Endothelial cell (in vitro differentiated cells): ENCODE measurements around the gene SMURF1. TPM values are rescaled to one million over a fixed set of nuclear protein-coding genes. Genes with fewer than 3 reads are reported as not detected.

ENCODE experiments used
- DNase-seq: peaks from one replicate; pipeline ENCODE4 v3.0.0; 2021; ENCODE audit warnings: low spot score
- H3K27ac Mint-ChIP-seq: one replicate; pipeline ENCODE4 v1.8.0; 2021; ENCODE audit warnings: mixed read lengths, inconsistent platforms; ENCODE audit not compliant: unreplicated experiment
- H3K27me3 Mint-ChIP-seq: one replicate; pipeline ENCODE4 v1.8.0; 2021; ENCODE audit warnings: mild to moderate bottlenecking, moderate library complexity, mixed read lengths, inconsistent platforms; ENCODE audit not compliant: unreplicated experiment
- H3K36me3 Mint-ChIP-seq: one replicate; pipeline ENCODE4 v1.8.0; 2021; ENCODE audit warnings: mild to moderate bottlenecking, low read depth, mixed read lengths, inconsistent platforms; ENCODE audit not compliant: unreplicated experiment
- H3K4me1 Mint-ChIP-seq: one replicate; pipeline ENCODE4 v1.8.0; 2021; ENCODE audit warnings: mild to moderate bottlenecking, mixed read lengths, inconsistent platforms; ENCODE audit not compliant: unreplicated experiment
- H3K4me3 Mint-ChIP-seq: one replicate; pipeline ENCODE4 v1.8.0; 2021; ENCODE audit warnings: mild to moderate bottlenecking, mixed read lengths, inconsistent platforms; ENCODE audit not compliant: unreplicated experiment
- H3K9me3 Mint-ChIP-seq: one replicate; pipeline ENCODE4 v1.8.0; 2021; ENCODE audit warnings: mixed read lengths, inconsistent platforms; ENCODE audit not compliant: unreplicated experiment
- total RNA-seq: library from RNA; stranded (reverse); fragmentation: NEBNext Ultra II Directional; extraction: Animal tissue kit (Norgen Biotek cat#: 25700); gene quantifications from one replicate; pipeline ENCODE4 v1.2.1, GENCODE V29; 2021; ENCODE audit not compliant: unreplicated experiment
- TF ChIP-seq, protein P1 (sequence below): fragments of 200-600 bp; sonication (generic); IDR thresholded peaks from one replicate; pipeline ENCODE4 v1.5.0; 2021; ENCODE audit warnings: antibody characterized with exemption; ENCODE audit not compliant: unreplicated experiment

Gene SMURF1
- total RNA-seq, 1 donor from 2014 or later: 32.5 TPM

- peaks cover 46% of the 10 kb centered on the region for H3K36me3 Mint-ChIP-seq
- no peaks in the 10 kb centered on the region for H3K9me3 Mint-ChIP-seq
- TF ChIP-seq, protein P1, sequence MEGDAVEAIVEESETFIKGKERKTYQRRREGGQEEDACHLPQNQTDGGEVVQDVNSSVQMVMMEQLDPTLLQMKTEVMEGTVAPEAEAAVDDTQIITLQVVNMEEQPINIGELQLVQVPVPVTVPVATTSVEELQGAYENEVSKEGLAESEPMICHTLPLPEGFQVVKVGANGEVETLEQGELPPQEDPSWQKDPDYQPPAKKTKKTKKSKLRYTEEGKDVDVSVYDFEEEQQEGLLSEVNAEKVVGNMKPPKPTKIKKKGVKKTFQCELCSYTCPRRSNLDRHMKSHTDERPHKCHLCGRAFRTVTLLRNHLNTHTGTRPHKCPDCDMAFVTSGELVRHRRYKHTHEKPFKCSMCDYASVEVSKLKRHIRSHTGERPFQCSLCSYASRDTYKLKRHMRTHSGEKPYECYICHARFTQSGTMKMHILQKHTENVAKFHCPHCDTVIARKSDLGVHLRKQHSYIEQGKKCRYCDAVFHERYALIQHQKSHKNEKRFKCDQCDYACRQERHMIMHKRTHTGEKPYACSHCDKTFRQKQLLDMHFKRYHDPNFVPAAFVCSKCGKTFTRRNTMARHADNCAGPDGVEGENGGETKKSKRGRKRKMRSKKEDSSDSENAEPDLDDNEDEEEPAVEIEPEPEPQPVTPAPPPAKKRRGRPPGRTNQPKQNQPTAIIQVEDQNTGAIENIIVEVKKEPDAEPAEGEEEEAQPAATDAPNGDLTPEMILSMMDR: no peak
- H3K27ac Mint-ChIP-seq: no peak overlapping the region
- DNase-seq: no peak
- H3K27me3 Mint-ChIP-seq: peaks cover 4% of the 10 kb centered on the region
- no peaks in the 10 kb centered on the region for H3K4me1 Mint-ChIP-seq
- H3K4me3 Mint-ChIP-seq: no peak overlapping the region
Observed at GRCh38 chr7:98993024-98993897, 150.6 kb downstream of the SMURF1 start.

DNA sequence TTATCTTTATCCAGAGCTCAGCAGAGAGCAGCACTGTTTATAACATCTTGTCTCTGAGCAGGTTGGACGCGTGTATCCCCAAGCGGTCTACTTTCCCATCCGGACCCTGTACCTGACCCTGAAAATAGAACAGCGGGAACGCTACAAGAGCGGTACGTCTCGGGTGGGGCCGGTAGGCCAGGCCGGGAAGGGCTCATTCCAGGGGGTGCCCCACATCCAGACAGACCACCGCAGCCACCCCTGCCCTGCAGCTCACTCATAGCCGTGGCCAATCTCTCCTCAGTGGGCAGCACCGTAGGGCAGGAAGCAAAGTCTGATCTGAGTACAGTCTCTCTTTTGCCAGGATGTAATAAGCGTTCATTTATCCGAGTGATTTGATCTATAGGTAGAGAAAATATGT lies 151.8 kb downstream of the SMURF1 start:
- Mint-ChIP-seq H3K36me3 (peaks cover 58% of the 10 kb centered on the region), H3K27me3 (peaks cover 4% of the 10 kb centered on the region), H3K9me3 (no peaks in the 10 kb centered on the region), H3K27ac (no peak overlapping the region), H3K4me3 (peak overlapping the region; percentile 28), H3K4me1 (no peaks in the 10 kb centered on the region)
- TF ChIP-seq, protein P1: no peak
- DNase-seq: no peak

- peaks cover 62% of the 10 kb centered on the region for H3K36me3 Mint-ChIP-seq
Observed at GRCh38 chr7:98991141-98991540, 152.8 kb downstream of the SMURF1 start.

DNA sequence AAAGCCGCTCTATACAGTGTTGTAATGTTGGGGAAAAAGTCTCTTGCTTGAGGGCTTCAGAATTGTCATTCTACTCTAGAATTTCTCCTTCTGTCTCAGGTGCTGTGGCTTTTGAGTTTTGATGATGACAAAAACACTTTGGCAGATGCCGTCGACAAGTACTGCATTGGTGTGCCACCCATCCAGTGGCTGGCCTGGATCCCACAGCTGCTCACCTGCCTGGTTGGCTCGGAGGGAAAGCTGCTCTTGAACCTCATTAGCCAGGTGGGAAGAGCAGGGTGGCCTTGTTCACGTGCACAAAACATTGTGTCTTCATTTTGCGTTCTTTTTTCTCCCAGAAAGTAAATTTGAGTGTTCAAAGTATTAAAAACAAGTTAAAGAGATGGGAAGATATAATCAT lies 153.6 kb downstream of the SMURF1 start:
- no peaks in the 10 kb centered on the region for H3K4me1 Mint-ChIP-seq
- TF ChIP-seq, protein P1: no peak
- H3K27me3 Mint-ChIP-seq: no peaks in the 10 kb centered on the region
- no peak for DNase-seq
- no peak overlapping the region for H3K27ac Mint-ChIP-seq
- peaks cover 63% of the 10 kb centered on the region for H3K36me3 Mint-ChIP-seq
- no peaks in the 10 kb centered on the region for H3K9me3 Mint-ChIP-seq
- no peak overlapping the region for H3K4me3 Mint-ChIP-seq

More at GRCh38 chr7:98991141-98991540, 152.8 kb downstream of the SMURF1 start:
- TF ChIP-seq, protein P1: no peak
- Mint-ChIP-seq H3K4me3 (no peak overlapping the region), H3K4me1 (no peaks in the 10 kb centered on the region), H3K27me3 (peaks cover 4% of the 10 kb centered on the region), H3K27ac (no peak overlapping the region), H3K9me3 (no peaks in the 10 kb centered on the region)
- no peak for DNase-seq

- H3K27ac Mint-ChIP-seq: no peak overlapping the region
- peaks cover 67% of the 10 kb centered on the region for H3K36me3 Mint-ChIP-seq
- TF ChIP-seq, protein P1: no peak
- no peak overlapping the region for H3K4me3 Mint-ChIP-seq
- no peaks in the 10 kb centered on the region for H3K4me1 Mint-ChIP-seq
- no peak for DNase-seq
- no peaks in the 10 kb centered on the region for H3K9me3 Mint-ChIP-seq
- no peaks in the 10 kb centered on the region for H3K27me3 Mint-ChIP-seq
Observed at GRCh38 chr7:98988641-98989040, 155.3 kb downstream of the SMURF1 start.
